AG10803 (cell line): Measurements from ENCODE around the gene NTN4.

ENCODE experiments used
- DNase-seq: peaks from one replicate; pipeline ENCODE4 v3.0.0; 2010; ENCODE audit warnings: low read depth
- H3K4me3 ChIP-seq: 2 replicates; pipeline ENCODE4 v1.5.1; 2011; ENCODE audit warnings: mild to moderate bottlenecking, low read length, control low read depth
- CTCF ChIP-seq: conservative IDR thresholded peaks from 2 replicates; pipeline ENCODE4 v1.5.1; 2011; ENCODE audit warnings: mild to moderate bottlenecking, low read length, control low read depth, inconsistent platforms

NTN4 gene

GRCh38 chr12:95808146-95808545, 17.6 kb upstream of the NTN4 start:
- H3K4me3 ChIP-seq = no peak overlapping the region
- TF ChIP-seq CTCF = no peak
- DNase-seq = no peak

- no peak overlapping the region for H3K4me3 ChIP-seq
- no peak for TF ChIP-seq CTCF
- peak; percentile 100 for DNase-seq
Observed at GRCh38 chr12:95805864-95806671, 15.5 kb upstream of the NTN4 start.

GRCh38 chr12:95804291-95804690, 13.7 kb upstream of the NTN4 start:
- no peak for TF ChIP-seq CTCF
- H3K4me3 ChIP-seq = no peak overlapping the region
- no peak for DNase-seq

- TF ChIP-seq CTCF = no peak
- no peak overlapping the region for H3K4me3 ChIP-seq
- no peak for DNase-seq
Observed at GRCh38 chr12:95803817-95804216, 13.3 kb upstream of the NTN4 start.

GRCh38 chr12:95802482-95803270, 12.1 kb upstream of the NTN4 start:
- no peak overlapping the region for H3K4me3 ChIP-seq
- DNase-seq = peak; percentile 88
- no peak for TF ChIP-seq CTCF

- TF ChIP-seq CTCF = no peak
- DNase-seq = no peak
- no peak overlapping the region for H3K4me3 ChIP-seq
Observed at GRCh38 chr12:95796982-95797289, 6.4 kb upstream of the NTN4 start.
